Measurements from ENCODE around the gene LPO.

DNA sequence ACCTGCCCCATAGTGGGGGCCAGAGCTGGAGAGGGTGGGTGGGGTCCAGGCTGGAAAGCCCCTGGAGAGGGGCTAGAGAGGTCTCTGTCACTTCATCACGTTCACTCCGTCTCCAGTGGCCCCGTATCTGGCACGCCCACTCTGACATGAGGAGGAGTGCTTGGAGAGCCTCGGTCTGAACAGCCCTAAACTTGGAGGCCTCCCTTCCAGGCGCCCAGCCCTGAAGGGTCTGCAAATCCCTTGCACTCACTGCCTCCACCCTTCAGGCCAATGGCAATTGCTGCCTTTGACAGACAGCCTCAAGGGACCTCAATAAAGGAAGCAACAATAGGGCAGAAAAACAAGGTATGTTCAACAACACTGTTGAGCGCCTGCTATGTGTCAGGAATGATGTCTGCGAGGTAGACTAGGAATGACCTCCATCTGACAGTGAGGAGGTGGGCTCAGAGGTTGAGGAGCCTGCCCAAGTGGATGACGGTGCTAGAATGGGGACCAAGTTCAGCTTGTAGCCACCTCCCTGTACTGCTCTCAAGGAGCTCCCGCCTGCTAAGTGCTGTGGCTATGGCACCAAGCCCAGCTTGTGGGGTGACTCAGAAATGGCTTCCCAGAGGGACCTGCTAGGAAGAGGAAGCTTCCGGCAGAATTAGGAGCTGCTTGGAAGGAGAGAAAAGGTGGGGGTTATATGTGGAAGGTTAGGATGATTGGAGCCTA lies 48.8 kb upstream of the LPO start:
- TF ChIP-seq, protein P1, sequence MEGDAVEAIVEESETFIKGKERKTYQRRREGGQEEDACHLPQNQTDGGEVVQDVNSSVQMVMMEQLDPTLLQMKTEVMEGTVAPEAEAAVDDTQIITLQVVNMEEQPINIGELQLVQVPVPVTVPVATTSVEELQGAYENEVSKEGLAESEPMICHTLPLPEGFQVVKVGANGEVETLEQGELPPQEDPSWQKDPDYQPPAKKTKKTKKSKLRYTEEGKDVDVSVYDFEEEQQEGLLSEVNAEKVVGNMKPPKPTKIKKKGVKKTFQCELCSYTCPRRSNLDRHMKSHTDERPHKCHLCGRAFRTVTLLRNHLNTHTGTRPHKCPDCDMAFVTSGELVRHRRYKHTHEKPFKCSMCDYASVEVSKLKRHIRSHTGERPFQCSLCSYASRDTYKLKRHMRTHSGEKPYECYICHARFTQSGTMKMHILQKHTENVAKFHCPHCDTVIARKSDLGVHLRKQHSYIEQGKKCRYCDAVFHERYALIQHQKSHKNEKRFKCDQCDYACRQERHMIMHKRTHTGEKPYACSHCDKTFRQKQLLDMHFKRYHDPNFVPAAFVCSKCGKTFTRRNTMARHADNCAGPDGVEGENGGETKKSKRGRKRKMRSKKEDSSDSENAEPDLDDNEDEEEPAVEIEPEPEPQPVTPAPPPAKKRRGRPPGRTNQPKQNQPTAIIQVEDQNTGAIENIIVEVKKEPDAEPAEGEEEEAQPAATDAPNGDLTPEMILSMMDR (IDR thresholded peaks at IDR 0.05), result no peak
- no peak for TF ChIP-seq POLR2A (IDR thresholded peaks at IDR 0.05)

Measured in lower leg skin (tissue), 3 donors.